HG03159 (cell line): ENCODE results near the gene KDM3B.
"Not testable (repeated sequence)": the region's sequence is repeated elsewhere in the genome, so short reads cannot be mapped to it uniquely, and the experiment has no call there.

Experiments
- ATAC-seq: cut with Tn5 transposase; IDR thresholded peaks from one replicate; pipeline ENCODE4 v1.9.1; 2021; ENCODE audit warnings: mild to moderate bottlenecking, moderate library complexity; ENCODE audit not compliant: unreplicated experiment

KDM3B gene

DNA sequence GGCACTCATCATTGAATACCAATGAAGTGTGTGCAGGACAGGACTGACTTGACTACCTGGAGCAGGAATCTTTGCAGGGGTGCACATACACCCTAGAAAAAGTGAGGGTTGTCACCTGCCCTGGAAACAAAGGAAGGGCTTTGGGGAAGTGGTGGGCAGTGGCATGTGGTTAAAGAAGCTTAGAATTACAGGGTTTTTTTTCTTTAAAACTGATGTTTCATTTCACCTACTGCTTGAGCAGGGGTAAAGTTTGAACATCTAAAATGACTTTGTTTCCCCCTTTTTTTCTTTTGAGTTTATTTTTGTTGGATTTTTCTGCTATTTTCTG is 2.0 kb upstream of the KDM3B start:
- no peak for ATAC-seq

DNA sequence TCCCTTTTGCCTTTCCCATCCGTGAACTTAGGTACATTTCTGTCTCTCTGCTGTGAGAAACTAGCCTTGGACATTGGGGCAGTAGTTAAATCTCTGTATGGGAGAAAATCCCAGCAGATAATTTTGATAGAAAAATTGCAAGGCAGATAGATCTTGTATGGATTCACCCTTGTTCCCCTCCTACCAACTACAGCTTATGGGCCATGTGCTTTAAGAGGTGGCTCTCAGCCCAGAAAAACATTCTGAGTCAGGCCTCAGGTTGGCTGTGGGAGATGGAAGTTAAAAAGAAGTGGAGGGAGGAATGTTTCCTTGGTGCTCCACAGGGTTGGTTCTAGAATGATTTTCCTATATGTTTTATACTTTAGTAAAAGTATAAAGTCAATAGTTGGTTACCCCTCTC is 1.4 kb upstream of the KDM3B start:
- ATAC-seq, result no peak

DNA sequence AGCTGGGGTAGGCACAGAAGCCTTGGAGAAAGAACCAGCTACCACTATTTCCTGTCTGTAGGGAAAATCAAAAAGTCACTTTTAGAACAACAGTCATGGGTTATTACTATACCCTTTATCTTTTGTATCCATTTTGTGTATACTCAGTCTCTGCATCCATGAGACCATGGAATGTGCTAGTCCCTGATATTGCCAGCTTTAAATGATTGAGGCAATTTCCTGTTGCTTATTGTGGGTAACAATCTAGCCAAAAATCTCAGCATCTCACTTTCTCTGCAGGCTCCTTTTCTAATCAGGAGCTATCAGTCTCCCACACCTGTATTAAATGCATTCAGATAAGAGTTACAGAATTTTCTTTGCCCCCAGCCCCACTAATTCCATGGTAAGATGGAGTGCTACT is 968 bp upstream of the KDM3B start:
- ATAC-seq, result no peak

DNA sequence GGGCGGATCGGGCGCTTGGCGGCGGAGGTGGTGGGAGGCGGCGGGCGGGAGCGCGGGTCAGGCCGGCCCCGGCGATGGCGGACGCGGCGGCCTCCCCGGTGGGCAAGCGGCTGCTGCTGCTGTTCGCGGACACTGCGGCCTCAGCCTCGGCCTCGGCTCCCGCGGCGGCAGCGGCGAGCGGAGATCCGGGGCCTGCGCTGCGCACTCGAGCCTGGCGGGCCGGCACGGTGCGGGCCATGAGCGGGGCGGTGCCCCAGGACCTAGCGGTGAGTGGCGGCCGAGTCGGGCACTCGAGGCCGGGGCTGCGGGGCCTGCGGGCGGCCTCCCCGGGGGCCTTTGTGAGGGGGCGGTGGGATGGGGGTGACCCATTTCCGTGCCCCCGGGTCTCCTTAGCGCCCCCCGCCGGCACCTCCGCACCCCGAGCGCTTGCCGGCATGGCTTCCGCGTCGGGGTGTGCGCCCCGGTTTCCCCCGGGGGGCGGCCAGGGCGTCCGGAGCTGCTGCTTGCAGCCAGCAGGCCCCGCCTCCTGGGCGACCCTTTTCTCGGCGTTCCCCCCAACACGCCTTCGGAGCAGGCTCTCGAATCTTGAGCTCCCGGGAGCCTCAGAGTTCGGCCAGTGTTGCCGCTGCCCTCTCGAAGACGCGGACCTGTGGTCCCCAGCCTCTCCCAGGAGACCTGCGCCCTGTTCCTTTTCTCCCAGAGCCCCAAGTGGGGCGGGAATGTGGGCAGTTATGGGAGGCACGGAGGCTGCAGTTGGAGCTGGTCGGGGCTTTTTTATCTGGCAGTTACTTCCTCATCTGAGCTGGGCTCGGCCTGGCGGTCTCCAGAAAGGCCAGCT is 456 bp downstream of the KDM3B start:
- ATAC-seq, result peak; percentile 39

DNA sequence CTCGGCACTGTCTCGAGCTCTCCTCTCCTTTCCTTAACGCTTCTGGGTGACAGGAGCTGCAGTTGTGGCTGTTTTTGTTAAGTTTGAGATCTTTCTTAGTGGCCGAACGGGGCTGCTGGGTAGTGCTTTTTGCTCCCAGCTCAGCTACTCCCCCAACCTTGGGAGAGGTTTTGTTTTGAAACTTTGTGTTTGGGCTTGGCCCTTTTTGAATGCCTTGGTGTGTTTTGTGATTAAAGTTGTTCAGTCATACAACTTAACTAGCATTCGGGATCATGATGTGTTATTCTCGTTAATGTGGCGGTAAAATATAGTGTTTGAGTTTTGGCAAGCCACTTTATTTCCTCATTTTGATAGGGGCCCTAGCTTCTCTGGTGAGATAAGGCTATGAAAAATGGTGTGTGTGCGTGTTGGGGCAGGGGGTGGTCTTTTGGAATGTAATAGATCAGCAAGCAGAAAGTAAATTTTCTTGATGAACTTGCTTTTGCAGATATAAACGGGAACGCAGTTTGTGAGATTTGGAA is 1.1 kb downstream of the KDM3B start:
- no peak for ATAC-seq

DNA sequence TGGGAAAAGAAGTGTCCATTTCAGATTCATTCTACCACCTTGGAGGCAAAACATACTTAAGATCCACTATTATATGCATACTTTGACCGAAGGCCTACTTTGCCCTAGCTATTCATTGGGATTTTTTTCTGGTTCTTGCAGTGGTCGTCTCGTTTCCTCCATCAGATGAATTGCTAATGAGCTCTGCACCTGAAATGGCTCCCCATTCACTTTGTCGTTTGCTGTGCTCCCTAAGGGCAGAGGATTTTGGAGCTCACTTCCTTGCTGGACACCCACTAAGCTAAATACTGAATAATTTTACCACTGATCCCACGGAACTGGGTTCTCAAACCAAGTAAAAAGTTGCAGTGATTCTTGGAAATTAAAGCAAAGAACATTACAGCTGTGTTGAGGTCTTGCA is 1.9 kb downstream of the KDM3B start:
- no peak for ATAC-seq

DNA sequence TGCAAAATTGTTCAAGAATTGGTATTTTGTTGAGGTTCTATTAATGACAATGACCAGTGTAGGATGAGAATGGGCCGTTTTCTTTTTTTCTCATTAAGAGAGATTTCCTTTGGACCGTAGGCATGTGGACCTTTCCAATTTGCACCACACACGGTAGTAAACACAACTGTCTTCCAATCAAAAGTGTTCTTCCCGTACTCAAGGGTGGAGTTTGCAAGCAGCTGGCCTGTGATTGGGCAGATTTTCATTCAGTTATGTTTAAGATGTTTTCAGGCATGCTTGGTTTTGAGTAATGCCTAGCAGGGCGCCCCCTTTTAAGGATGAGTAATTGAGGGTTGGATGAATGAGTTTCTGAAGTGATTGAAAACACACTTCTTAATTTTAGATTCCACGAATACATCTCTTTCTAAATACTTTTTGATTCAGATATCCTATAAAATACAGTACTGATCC is 2.5 kb downstream of the KDM3B start:
- peak; percentile 39 for ATAC-seq

DNA sequence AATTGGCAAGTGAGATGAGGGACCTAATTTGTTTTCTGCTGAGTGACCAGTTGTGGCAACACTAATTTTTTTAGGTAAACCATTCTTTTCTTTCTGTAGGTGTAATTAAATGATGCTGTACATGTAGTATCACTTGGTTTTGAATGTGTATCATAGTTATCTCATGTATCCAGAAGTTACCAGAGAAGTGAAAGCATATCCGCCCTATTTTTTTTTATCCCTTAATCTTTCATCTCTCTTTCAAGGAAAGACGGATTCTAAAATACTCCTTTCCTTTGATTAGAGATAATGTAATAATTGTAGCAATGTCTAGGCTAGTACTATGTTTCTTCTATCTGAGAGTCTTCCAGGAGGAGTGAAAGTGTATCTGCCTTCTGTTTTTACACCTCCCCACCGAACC is 7.1 kb downstream of the KDM3B start:
- ATAC-seq, result no peak

DNA sequence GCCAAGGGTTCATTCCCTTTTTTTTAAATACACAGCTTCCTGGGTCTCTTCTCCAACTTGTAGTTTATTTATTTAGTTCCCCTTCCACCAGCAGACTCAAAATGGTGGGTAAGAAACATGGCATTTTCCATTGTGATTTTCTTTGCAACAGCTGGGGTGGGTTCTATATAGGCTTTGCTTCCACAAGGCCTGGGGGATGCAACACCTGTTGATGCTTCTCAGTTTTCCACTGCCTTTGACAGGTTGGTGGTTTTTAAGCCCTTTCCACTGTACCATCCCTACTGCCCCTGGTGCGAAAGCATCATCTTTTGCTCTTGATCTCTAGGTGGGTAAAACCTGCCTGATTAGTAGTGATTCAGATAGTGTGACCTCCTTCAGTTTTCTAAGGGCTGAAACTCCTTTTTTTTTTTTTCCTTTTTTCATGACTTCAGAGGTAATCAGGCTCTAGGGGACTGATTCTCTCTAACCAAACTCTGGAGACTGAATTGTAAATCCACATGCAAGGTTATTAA is 8.5 kb downstream of the KDM3B start:
- ATAC-seq, result no peak

DNA sequence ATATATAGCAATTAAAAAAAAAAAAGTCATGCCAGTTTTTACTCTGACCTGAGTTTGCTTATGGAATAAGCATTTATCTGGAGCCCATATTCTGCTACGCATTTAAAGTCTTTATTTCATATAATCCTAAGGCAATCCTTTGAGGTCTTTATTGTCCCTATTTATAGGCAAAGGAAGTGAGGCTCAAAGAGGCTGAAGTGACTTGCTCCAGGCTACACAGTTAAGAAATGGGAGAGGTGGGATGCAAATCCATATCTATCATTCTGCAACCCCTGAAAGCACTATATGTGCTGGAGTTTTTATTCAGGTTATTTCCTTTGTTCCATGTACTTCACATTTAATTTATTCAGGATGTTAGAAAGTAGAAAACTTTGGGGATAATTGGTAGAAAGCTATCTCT is 12.1 kb downstream of the KDM3B start:
- ATAC-seq, result no peak

DNA sequence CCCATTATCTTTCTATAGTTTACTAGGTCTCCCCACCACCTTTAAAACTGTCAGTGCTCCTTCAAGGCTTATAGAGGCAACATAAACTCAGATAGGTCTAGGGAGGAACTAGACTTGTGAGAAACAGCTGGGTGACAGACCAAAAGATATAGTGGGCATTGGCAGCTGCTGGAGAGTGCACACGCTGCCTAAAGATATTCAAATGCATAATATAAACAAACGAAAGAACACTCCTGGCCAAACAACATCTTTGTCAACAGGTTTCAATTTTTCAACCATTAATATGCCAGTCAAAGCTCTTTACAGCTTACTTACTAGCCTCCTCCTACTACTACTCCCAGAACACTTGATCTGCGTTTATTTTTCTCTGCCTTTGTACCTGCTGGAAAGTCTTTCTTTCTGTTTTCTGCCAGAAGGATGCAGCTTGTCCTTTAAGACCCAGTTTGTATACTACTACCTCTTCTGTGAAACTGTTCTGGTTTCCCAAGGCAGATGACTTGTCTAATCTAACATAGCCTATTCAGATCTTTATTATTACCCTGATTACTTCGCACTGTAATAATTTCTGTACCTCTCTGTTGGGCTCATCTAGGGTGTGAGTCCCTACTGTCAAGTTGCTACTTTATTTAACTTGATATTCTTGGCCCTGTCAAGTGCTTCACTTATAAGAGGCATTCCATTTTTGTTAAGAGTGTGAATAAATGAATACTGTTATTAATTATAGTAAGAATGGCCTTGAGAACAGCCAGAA is 14.3 kb downstream of the KDM3B start:
- ATAC-seq, result no peak

DNA sequence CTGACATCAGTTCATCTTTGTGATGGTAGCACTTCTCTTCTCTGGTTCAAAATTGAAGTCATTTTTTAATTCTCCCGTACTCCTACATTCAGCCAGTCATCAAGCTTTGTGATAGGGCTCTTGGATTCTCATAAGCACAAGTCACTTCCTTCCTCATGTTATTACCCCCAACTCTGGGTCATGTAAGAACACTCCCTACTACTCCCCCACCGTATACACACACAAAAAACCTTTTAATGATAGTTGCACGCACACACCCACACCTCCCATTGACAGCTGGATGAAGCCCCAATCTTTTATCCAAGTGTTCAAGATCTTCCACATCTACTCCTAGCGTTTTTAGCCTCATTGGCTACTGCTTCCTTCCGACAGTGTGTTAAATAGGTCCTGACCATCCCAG is 16.8 kb downstream of the KDM3B start:
- ATAC-seq, result no peak

DNA sequence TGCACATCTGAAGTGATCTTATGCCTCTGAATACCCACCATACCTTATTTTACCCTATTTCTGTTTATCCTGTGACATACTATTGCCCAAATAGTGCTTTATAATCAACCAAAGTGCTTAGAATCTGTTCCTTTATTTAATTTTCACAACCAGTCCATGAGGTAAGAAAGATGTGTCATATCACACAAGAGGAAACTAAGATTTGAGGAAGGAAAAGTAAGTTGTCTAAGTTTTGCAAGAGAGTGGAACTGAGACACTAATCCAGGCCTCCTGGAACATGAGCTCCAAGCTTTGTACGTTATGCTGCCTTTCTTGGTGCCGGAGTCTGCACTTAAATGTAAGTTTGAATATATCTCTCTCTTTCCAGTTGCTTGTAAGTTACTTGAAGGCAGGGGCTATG is 17.2 kb downstream of the KDM3B start:
- no peak for ATAC-seq

DNA sequence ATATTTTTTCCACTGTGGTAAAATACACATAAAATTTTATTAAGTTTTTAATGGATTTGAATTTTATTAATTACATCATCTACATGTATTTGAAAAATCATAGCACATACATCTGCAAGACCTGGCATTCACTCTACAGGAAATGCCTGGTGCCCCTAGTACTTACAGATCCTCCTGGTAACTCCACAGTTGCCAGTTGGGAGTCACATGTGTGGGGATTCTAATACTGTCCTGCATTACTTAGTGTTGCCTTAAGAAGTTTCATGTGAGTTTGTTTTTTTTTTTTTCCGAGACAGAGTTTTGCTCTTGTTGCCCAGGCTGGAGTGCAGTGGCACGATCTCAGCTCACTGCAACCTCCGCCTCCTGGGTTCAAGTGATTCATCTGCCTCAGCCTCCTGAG is 18.1 kb downstream of the KDM3B start:
- ATAC-seq, result no peak

DNA sequence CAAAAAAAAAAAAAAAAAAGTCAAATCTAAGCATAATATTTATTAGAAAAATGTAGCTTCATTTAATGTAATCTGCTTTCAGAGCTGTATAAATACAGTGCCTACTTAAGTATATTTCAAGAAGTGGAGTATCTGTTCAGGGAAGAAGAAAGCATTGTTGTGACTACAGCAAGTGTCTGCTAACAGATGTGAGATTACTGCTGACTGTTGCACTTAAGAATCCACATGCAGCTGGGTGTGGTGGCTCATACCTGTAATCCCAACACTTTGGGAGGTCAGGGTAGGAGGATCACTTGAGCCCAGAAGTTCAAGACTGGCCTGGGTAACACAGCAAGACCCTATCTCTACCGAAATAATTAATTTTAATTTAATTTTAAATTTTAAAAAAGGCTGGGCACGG is 19.0 kb downstream of the KDM3B start:
- ATAC-seq, result no peak

DNA sequence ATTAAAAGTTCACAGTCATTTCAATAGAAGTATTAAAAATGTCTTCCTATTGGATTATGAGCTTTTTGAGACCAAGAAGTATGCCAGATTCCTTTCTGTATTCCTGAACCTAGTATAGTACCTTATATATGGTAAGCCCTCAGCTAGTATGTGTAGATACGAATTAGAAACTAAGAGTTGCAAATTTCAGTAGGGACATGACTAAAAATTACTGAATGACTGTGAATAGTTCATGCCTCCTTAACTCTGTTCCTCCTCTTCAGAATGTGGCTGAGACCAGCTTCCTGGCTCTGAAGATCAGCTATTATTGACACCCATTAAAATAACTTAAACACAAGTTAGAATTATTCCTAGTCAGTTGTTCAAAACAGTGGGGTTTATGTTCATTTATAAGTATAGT is 19.7 kb downstream of the KDM3B start:
- peak; percentile 70 for ATAC-seq

DNA sequence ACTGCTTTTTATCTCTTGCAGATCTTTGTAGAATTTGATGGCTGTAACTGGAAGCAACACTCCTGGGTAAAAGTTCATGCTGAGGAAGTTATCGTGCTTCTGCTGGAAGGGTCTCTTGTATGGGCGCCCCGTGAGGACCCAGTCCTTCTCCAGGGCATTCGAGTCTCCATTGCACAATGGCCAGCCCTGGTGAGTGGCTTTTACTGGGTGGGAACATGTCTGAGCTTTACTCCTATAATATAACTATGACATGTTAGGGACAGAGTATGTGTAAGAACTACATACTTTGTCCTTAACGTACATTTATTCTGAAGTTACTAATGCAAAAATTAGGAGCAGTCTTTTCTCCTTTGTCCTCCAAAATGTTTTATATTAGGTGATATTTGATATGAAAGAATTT is 20.2 kb downstream of the KDM3B start:
- no peak for ATAC-seq

DNA sequence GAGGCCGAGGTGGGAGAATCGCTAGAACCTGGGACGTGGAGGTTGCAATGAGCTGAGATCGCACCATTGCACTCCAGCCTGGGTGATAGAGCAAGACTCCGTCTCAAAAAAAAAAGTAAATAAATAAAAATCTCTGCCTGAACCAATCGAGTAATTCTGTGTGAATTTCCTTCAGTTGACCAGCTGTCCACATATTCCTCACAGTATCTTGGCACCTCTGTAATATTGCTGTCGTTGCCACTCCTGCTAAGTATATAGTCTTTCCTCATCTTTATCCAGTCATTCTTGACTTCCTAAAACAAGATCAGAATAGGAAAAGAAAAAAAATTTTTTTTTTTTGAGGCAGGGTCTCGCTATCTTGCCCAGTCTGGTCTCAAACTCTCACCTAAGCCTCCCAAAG is 29.9 kb downstream of the KDM3B start:
- ATAC-seq, result no peak

DNA sequence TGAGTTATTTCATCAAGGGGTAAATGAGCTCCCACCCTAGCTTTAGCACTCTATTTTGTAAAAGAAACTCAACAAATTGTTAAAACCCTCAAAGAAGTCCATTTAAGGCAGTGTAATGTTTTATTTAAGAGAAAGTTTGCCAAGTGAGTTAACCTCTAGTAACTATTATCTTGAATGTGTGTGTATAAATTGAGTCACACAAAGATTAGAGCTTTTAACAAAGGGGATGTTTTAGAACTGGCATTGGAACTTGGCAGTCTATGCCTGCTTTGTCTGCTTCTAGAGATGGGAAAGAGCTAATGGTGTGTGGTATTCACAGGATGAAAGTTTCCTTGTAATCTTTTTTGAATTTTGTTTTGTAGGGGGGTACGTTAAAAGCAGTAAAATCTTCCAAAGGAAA is 33.2 kb downstream of the KDM3B start:
- no peak for ATAC-seq

DNA sequence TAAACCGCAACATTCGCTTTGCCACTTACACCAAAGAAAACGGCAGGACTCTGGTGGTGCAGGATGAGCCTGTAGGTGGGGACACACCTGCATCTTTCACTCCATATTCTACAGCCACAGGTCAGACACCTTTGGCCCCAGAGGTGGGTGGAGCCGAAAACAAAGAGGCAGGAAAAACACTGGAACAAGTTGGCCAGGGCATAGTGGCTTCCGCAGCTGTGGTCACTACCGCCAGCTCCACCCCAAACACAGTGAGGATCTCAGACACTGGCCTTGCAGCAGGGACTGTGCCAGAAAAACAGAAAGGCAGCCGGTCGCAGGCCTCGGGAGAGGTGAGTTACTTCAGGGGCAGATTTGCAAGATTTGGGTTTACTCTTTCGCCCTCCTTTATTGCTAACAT is 33.8 kb downstream of the KDM3B start:
- ATAC-seq, result no peak

DNA sequence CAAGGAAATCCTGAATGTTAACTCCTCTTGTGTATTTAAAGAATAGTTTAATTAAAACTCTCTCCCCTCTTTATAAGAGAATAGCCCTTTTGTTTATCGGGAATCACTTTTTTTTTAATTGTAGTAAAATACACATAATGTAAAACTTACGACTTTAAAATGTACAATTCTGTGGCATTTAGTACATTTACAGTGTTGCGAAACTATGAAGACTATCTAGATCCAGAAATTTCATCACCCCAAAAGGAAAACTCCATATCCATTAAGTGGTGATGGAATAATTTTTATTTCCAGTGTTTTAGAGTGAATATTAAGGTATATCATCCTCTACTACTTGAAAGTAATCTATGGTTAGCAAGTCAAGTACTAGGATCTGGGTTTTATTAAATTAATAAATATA is 36.8 kb downstream of the KDM3B start:
- ATAC-seq, result no peak

DNA sequence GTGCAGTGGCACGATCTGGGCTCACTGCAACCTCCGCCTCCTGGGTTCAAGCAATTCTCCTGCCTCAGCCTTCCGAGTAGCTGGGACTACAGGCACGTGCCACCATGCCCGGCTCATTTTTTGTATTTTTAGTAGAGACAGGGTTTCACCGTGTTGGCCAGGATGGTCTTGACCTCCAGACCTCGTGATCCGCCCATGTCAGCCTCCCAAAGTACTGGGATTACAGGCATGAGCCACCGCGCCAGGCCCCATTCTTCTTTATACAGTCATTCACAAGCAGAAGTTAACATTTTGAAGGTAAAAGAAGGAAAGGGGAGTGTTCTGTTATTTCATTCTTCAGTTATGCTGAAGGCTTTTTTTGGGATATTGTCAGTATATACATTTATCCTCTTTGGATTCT is 37.4 kb downstream of the KDM3B start:
- ATAC-seq, result not testable (repeated sequence)
